CD4-positive, alpha-beta T cell (primary cell): ENCODE results near the gene POPDC2. TPM values are rescaled to one million over a fixed set of nuclear protein-coding genes. Genes with fewer than 3 reads are reported as not detected.

Source experiments
- ATAC-seq: fragments of 200-7000 bp; cut with Tn5 transposase; one replicate; pipeline ENCODE4 v1.10.0; 2022; ENCODE audit warnings: mild to moderate bottlenecking; ENCODE audit not compliant: poor library complexity
- CTCF ChIA-PET: fragments of 350-600 bp; sonication (Branson Sonifier 250); formaldehyde crosslinking; loops from one replicate; lab custom pipeline; 2021; ENCODE audit warnings: antibody characterized with exemption, inconsistent platforms; lab: Charles Lee
- POLR2A ChIA-PET: fragments of 350-600 bp; sonication (Branson Sonifier 250); formaldehyde crosslinking; loops from one replicate; lab custom pipeline; 2021; ENCODE audit warnings: antibody characterized with exemption, inconsistent platforms; lab: Charles Lee
- DNase-seq, 14 experiments: peaks; one replicate each; pipeline ENCODE4 v3.0.0-alpha.2; 2013 to 2020; ENCODE audit warnings: mixed read lengths in 2 of 14
- H3K27ac ChIP-seq, 2 donors: one replicate each; pipeline versions ENCODE4 v1.5.1 to v1.7.0; 2013; ENCODE audit warnings: low read length in 2 of 2, low read depth in 1 of 2, mild to moderate bottlenecking in 1 of 2
- H3K27me3 ChIP-seq, 2 experiments: 1 replicate in 1 of 2; 2 replicates in 1 of 2; pipeline versions ENCODE4 v1.6.1 to v1.7.0; 2013; ENCODE audit warnings: low read length in 2 of 2, control low read depth in 1 of 2, mild to moderate bottlenecking in 1 of 2, moderate library complexity in 1 of 2; ENCODE audit not compliant: insufficient read depth in 2 of 2, control insufficient read depth in 1 of 2
- H3K36me3 ChIP-seq: one replicate; pipeline ENCODE4 v1.6.1; 2013; ENCODE audit warnings: low read length, control low read depth; ENCODE audit not compliant: insufficient read depth
- H3K4me1 ChIP-seq: one replicate; pipeline ENCODE4 v1.6.1; 2013; ENCODE audit warnings: low read length, control low read depth; ENCODE audit not compliant: insufficient read depth
- H3K4me3 ChIP-seq: one replicate; pipeline ENCODE4 v1.5.1; 2013; ENCODE audit warnings: mild to moderate bottlenecking, low read length, moderate library complexity
- H3K9me3 ChIP-seq, 2 experiments: 1 replicate in 1 of 2; 2 replicates in 1 of 2; pipeline versions ENCODE4 v1.6.1 to v1.7.0; 2013; ENCODE audit warnings: low read length in 2 of 2, mild to moderate bottlenecking in 2 of 2, control low read depth in 1 of 2, moderate library complexity in 1 of 2; ENCODE audit not compliant: control insufficient read depth in 1 of 2, insufficient read depth in 1 of 2
- H3K27ac Mint-ChIP-seq: one replicate; pipeline ENCODE4 v1.8.0; 2020; ENCODE audit warnings: mixed read lengths
- H3K27me3 Mint-ChIP-seq: one replicate; pipeline ENCODE4 v1.8.0; 2021; ENCODE audit warnings: mixed read lengths
- H3K36me3 Mint-ChIP-seq: one replicate; pipeline ENCODE4 v1.8.0; 2021; ENCODE audit warnings: low read depth, mixed read lengths
- H3K4me1 Mint-ChIP-seq: one replicate; pipeline ENCODE4 v1.8.0; 2021; ENCODE audit warnings: low read depth, mixed read lengths
- H3K4me3 Mint-ChIP-seq: one replicate; pipeline ENCODE4 v1.8.0; 2020; ENCODE audit warnings: mild to moderate bottlenecking, mixed read lengths
- H3K9me3 Mint-ChIP-seq: one replicate; pipeline ENCODE4 v1.8.0; 2020; ENCODE audit warnings: mixed read lengths
- CTCF ChIP-seq: fragments of 200-600 bp; IDR thresholded peaks from one replicate; pipeline ENCODE4 v1.8.0; 2022; ENCODE audit warnings: antibody characterized with exemption, mild to moderate bottlenecking
- intact Hi-C, 2 experiments: fragments of 100-400 bp; cut with DNase I in 1 of 2; cut with micrococcal nuclease in 1 of 2; formaldehyde crosslinking; loops; one replicate each; pipeline versions ENCODE4 v1.15.1 to v1.9.0; 2023 to 2025; cut with DNase I, micrococcal nuclease
- total RNA-seq, 174 experiments: library from RNA in 2 of 174; stranded (reverse) in 2 of 174; gene quantifications; one replicate each; pipeline ENCODE4 v1.2.3 and lab custom pipeline; 2021 to 2026

Gene POPDC2
- total RNA-seq, 2 experiments from 2014 or later = 2.6 to 3.5 TPM

- Histone ChIP-seq H3K9me3 (peaks cover 0 to 3% of the 10 kb centered on the region in 2 experiments), H3K36me3 (no peaks in the 10 kb centered on the region), H3K4me3 (no peak overlapping the region), H3K4me1 (peaks cover 33% of the 10 kb centered on the region), H3K27ac (no peak overlapping the region), H3K27me3 (no peaks in the 10 kb centered on the region)
- intact Hi-C loops = no loop called here
- ChIA-PET POLR2A (no interaction called here), CTCF (no interaction called here)
- TF ChIP-seq CTCF = no peak
- H3K9me3 Mint-ChIP-seq = no peaks in the 10 kb centered on the region
- ATAC-seq (no peak), DNase-seq (no peak)
- H3K36me3 Mint-ChIP-seq = no peaks in the 10 kb centered on the region
- H3K27me3 Mint-ChIP-seq = peaks cover 25% of the 10 kb centered on the region
- H3K4me1 Mint-ChIP-seq = no peaks in the 10 kb centered on the region
- H3K4me3 Mint-ChIP-seq = no peak overlapping the region
- no peak overlapping the region for H3K27ac Mint-ChIP-seq
Observed at GRCh38 chr3:119630880-119631329, 29.5 kb downstream of the POPDC2 start.

GRCh38 chr3:119630128-119630879 lies 30.1 kb downstream of the POPDC2 start:
- no peak for ATAC-seq
- Histone ChIP-seq H3K27ac (no peak overlapping the region), H3K27me3 (no peaks in the 10 kb centered on the region), H3K4me1 (peaks cover 34% of the 10 kb centered on the region), H3K4me3 (no peak overlapping the region), H3K9me3 (peaks cover 0 to 3% of the 10 kb centered on the region in 2 experiments), H3K36me3 (no peaks in the 10 kb centered on the region)
- Mint-ChIP-seq H3K4me1 (no peaks in the 10 kb centered on the region), H3K27me3 (peaks cover 30% of the 10 kb centered on the region), H3K36me3 (no peaks in the 10 kb centered on the region), H3K9me3 (no peaks in the 10 kb centered on the region), H3K4me3 (no peak overlapping the region), H3K27ac (no peak overlapping the region)
- POLR2A ChIA-PET = no interaction called here
- intact Hi-C loops = no loop called here
- CTCF ChIA-PET = no interaction called here
- peak in 2 of 14 experiments; percentile 40 to 46 for DNase-seq
- TF ChIP-seq CTCF = no peak

- DNase-seq = peak in 3 of 14 experiments; percentile 14 to 74 (median 63)
- Histone ChIP-seq H3K4me1 (peaks cover 34% of the 10 kb centered on the region), H3K9me3 (peaks cover 0 to 3% of the 10 kb centered on the region in 2 experiments), H3K27me3 (no peaks in the 10 kb centered on the region), H3K27ac (no peak overlapping the region), H3K36me3 (no peaks in the 10 kb centered on the region), H3K4me3 (no peak overlapping the region)
- no peaks in the 10 kb centered on the region for H3K4me1 Mint-ChIP-seq
- no peak for ATAC-seq
- H3K36me3 Mint-ChIP-seq = no peaks in the 10 kb centered on the region
- no peak for TF ChIP-seq CTCF
- intact Hi-C loops = no loop called here
- no peak overlapping the region for H3K4me3 Mint-ChIP-seq
- H3K27ac Mint-ChIP-seq = no peak overlapping the region
- POLR2A ChIA-PET = no interaction called here
- no peaks in the 10 kb centered on the region for H3K9me3 Mint-ChIP-seq
- CTCF ChIA-PET = no interaction called here
- H3K27me3 Mint-ChIP-seq = peaks cover 30% of the 10 kb centered on the region
Observed at GRCh38 chr3:119628816-119629445, 31.5 kb downstream of the POPDC2 start.
